ENCODE results near the gene GSG1.
"Not testable (repeated sequence)": the region's sequence is repeated elsewhere in the genome, so short reads cannot be mapped to it uniquely, and the experiment has no call there.

Gene GSG1

DNA sequence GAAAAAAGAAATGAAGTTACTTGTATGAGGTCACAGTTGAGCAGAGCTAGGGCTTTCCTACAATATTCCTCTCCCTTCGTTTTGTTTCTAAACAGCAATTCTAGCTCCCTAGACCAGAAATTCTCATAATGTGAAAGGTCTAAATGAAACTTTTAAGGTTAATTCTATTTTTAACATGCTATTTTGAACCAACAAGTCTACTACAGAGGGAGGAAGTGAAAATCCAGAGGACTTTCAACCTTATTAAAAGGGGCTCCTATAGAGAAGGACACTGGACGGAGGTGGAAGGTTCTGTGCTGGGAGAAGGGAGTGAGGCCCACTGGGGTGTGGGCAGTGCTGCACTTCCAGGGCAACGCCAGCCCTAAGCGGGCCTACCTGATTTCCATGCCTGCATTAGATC lies 13.4 kb downstream of the GSG1 start:
- no peak for DNase-seq (ENCODE audit: low read depth)

GRCh38 chr12:13088496-13088895 lies 15.0 kb downstream of the GSG1 start:
- DNase-seq (ENCODE audit: low read depth): no peak

- DNase-seq (ENCODE audit: low read depth): no peak
Observed at GRCh38 chr12:13087766-13088165, 15.7 kb downstream of the GSG1 start.

DNA sequence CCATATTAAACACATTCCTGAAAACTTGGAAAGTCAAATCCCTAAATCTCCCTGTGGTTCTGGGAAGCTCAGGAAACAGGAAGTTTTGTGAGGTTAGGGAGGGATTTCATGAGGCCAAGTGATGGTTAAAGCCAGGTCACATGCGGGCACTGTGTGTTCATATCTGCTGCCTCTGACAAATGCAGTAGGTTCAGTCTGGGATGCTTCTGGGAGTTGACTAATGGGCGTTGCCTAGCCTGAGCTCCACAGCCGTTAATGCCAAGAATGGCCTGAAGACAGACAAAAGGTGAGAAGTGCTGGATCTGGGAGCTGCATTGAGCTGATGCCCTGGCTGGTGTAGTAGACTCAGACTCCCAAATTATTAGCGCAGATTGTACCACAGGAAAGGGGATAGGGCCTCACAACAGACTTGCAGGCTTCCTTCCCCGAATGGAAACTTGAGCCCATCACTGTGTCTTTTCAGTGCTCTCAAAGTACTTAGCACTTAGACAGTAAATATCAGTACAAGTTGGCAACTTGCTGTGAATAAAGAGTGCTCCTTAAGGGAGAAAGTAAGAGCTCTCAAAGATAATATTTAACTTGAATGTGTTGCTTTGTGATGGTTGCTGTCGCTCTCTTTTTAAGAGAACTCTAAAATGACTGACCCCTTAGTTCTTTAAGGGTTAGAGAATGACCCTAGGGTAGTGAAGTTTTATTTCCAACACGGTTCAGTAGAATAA lies 17.3 kb downstream of the GSG1 start:
- no peak for DNase-seq (ENCODE audit: low read depth)

DNA sequence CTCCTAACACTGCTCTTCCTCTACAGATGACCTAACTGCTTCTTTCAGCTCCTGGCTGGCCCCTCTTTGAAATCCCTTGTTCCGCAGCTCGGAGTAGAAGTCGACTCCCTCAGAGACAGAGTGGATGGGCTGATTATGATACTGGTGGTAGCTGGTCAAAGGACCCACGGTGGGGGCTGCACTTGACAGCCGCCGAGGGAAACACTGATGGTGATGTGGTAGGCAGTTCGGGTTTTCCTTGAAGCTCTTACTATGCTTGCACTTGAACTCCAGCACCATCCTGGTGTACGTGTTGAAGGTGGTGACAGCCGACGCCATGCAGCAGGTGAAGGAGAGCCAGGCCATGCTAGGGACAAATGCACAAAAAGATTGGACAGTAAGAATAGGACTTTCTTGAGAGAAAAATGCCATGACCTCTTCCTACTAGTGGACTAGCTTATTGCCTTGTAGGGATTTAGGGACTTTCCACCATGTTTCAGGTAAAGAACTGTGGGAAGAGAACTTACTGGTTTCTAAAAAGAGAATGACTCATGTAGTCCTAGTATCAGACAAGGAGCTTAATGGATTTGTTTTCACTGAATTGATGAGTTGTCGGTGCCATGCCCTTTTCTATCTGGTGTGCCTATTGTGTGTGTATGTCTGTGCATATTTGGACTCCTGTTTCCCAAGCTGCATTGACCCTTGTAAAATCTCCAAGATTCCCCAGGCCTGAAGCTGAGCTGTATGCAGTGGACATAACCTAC lies 18.4 kb downstream of the GSG1 start:
- no peak for DNase-seq (ENCODE audit: low read depth)

- not testable (repeated sequence) for DNase-seq (ENCODE audit: low read depth)
Observed at GRCh38 chr12:13083638-13084037, 19.8 kb downstream of the GSG1 start.

- no peak for DNase-seq (ENCODE audit: low read depth)
Observed at GRCh38 chr12:13082861-13083260, 20.6 kb downstream of the GSG1 start.

GRCh38 chr12:13080266-13080665 lies 23.2 kb downstream of the GSG1 start:
- DNase-seq (ENCODE audit: low read depth): no peak

GRCh38 chr12:13079440-13079906 lies 24.0 kb downstream of the GSG1 start:
- DNase-seq (ENCODE audit: low read depth): no peak

- no peak for DNase-seq (ENCODE audit: low read depth)
Observed at GRCh38 chr12:13075786-13076570, 27.5 kb downstream of the GSG1 start.

DNA sequence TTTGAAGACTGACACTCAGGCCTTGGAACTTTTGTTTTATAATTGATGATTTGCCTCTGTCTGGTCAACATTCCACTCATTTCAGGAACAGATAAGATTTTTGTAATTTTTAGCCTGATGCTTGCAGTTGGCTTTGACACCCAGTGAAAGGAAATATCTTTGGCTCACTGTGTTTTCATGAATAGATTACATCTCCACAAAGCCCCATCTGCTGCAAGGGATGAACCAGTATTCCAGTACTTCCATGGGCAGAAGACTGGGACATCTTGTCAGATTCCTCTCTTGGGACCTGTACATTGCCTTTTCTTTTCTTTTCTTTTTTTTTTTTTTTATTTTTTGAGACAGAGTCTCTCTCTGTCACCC lies 28.4 kb downstream of the GSG1 start:
- no peak for DNase-seq (ENCODE audit: low read depth)

DNA sequence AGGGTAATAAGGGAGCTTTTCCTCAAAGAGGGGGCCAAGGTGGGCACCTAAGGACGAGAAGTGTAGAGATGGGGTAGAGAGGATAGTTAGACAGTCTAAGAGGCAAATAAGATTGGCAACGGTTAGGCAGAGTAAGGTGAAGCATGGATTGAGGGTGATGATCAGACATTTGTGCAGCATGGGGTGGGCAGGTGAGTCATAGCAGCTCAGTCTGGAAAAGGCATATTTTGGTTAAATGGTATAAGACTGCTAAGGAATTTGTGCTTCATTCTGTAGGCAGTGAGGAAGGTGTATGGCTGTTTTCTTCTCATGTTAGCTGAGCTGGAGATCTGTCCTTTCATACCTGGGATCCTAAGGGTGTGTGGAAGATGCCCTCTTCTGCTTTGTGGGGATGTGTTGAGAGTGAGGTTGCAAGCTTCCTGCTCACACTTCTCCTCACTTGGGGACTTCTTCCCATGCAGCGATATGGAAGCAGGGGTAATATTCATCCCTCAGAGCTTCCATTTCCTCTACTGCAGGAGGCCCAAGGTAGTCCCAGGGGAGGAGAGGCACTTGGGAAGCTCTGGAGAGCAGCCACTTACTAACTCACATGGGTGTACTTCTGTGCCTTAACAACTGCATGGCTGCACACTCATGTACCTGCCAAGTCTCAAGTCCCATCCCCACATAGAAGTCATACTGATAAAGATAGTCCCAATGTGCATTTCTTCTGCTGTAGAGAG lies 28.9 kb downstream of the GSG1 start:
- DNase-seq (ENCODE audit: low read depth): no peak

DNA sequence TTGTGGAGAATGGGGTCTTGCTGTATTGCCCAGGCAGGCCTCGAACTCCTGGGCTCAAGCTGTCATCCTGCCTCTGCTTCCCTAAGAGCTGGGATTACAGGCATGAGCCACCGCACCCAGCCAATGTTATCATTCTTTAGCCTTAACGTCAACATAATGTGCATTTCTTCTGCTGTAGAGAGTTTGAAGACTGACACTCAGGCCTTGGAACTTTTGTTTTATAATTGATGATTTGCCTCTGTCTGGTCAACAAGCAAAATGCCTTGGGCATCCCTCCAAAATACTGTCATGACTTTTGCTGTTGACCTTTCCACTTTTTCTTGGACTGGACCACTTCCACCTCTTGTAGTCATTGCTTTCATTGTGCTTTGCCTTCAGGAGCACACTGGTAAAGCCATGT lies 30.3 kb downstream of the GSG1 start:
- DNase-seq (ENCODE audit: low read depth): no peak

GRCh38 chr12:13071305-13072280 lies 31.9 kb downstream of the GSG1 start:
- no peak for DNase-seq (ENCODE audit: low read depth)

- no peak for DNase-seq (ENCODE audit: low read depth)
Observed at GRCh38 chr12:13069380-13069779, 34.1 kb downstream of the GSG1 start.

DNA sequence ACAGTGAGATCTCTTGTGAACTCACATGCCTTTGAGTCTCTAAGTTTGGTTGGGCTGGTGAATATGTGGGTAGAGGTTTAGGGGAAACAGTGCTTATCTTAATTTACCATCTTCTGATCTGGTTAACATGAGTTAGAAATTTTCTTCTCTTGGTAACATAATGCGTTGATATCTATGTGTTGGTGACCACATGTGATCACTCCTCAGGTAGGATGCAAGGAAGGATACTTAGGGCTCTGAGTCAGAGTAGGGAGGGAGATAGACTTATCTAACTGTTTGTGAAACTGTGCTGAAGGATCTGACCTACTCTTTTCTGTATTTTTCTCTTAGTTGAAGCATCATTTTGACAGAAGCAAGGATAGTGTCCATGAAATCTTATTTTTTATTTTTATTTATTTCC lies 36.1 kb downstream of the GSG1 start:
- DNase-seq (ENCODE audit: low read depth): no peak

- DNase-seq (ENCODE audit: low read depth): no peak
Observed at GRCh38 chr12:13066459-13066858, 37.0 kb downstream of the GSG1 start.

DNA sequence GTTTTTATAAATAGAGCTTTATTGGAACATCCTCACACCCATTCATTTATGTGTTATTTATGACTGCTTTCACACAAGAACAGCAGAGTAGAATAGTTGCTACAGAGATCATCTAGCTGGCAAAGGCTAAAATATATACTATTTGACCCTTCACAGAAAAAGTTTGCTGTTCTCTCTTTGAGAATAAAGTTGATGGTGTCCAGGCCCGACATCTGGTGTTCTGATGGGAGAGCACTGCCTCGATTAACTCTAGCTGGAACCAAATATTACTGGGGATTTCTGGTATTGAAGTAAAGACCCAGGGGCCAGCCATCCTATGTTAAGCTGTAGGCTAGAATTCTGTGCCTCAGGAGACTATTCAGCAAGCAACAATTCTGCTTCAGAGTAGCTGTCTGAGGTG lies 37.5 kb downstream of the GSG1 start:
- no peak for DNase-seq (ENCODE audit: low read depth)

GRCh38 chr12:13062669-13063068 lies 40.8 kb downstream of the GSG1 start:
- no peak for DNase-seq (ENCODE audit: low read depth)

DNA sequence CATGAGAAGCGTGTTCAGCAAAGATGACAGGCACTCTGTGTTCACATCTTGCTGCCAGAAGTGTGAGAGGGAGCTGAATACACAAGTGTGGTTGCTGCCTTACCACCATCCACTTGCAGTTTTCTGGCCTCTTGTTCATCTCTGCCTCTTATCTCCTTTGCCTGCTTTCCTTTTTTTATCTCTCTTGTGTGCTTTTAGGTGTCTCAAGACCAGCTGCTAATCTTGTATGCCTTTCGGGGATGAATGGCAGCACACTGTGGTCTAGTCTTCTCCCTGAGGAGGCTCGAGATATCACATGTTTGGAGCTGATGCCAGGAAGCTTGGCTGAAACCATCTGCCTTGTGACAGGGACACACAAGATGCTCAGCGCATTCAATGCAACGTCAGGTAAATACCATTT lies 42.1 kb downstream of the GSG1 start:
- no peak for DNase-seq (ENCODE audit: low read depth)

DNA sequence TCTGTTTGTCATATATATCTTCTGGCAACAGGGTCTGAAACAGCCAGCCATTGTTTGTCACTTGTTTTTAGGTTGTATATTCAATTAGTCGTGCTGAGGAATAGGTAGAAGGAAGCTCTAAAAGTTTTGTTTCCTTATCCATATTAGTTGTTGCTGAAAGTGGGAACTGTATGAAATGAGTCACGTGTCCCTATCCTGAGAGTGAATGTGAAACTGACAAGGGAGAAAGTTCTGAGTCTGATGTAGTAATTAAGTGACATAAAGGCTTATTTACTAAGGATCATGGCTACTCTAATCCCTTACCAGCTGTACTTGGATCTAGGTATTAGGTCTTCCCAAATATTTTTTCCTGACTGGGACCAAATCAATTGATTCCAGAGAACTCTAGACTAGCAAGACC lies 42.9 kb downstream of the GSG1 start:
- DNase-seq (ENCODE audit: low read depth): no peak

Measured in stimulated activated CD8-positive, alpha-beta memory T cell treated with anti-CD3 and anti-CD28 coated beads, Interleukin-15, amount 100 ng/mL, for 1 hour (primary cell).